Posterior vena cava (tissue), 2 donors: ENCODE results near the gene LY86. TPM values are rescaled to one million over a fixed set of nuclear protein-coding genes. Genes with fewer than 3 reads are reported as not detected.
"Not testable (repeated sequence)": the region's sequence is repeated elsewhere in the genome, so short reads cannot be mapped to it uniquely, and the experiment has no call there.

Experiments
- DNase-seq: peaks from one replicate; pipeline ENCODE4 v3.0.0-alpha.2; 2020; ENCODE audit warnings: low spot score
- intact Hi-C, 2 donors: fragments of 100-400 bp; cut with DNase I; formaldehyde crosslinking; loops; one replicate each; pipeline versions ENCODE4 v1.14.1 to v1.14.2; 2022 to 2023
- total RNA-seq, 2 donors: library from RNA; stranded (reverse); fragmentation: NEBNext Ultra II Directional; extraction: Animal tissue kit (Norgen Biotek cat#: 25700); gene quantifications; one replicate each; pipeline ENCODE4 v1.2.1, GENCODE V29; 2021
- donor health status: DM: yes; HTN: yes; CAD: no.
- donor health status: DM: yes; HTN: yes; CAD: no.

The LY86 gene
- total RNA-seq, 2 donors from 2014 or later, result 1.5 to 7.4 TPM

DNA sequence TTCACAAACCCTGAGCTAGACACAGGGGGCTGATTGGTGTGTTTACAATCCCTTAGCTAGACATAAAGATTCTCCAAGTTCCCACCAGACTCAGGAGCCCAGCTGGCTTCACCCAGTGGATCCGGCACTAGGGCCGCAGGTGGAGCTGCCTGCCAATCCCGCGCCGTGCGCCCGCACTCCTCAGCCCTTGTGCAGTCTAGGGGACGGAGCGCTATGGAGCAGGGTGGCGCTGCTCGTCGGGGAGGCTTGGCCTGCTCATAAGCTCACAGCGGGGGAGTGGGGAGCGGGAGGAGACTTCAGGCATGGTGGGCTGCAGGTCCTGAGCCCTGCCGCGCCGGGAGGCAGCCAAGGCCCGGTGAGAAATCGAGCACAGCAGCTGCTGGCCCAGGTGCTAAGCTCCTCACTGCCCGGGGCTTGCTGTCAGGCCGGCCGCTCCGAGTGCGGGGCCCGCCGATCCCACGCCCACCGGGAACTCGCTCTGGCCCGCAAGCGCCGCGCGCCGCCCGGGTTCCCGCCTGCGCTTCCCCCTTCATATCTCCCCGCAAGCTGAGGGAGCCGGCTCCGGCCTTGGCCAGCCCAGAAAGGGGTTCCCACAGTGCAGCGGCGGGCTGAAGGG lies 24.7 kb downstream of the LY86 start:
- intact Hi-C loops, result loop anchor here in 1 of 2 donors (5.0 kb wide), 1 partner anchor 61 kb away; no protein-coding TSS in a partner anchor
- DNase-seq, result not testable (repeated sequence)

DNA sequence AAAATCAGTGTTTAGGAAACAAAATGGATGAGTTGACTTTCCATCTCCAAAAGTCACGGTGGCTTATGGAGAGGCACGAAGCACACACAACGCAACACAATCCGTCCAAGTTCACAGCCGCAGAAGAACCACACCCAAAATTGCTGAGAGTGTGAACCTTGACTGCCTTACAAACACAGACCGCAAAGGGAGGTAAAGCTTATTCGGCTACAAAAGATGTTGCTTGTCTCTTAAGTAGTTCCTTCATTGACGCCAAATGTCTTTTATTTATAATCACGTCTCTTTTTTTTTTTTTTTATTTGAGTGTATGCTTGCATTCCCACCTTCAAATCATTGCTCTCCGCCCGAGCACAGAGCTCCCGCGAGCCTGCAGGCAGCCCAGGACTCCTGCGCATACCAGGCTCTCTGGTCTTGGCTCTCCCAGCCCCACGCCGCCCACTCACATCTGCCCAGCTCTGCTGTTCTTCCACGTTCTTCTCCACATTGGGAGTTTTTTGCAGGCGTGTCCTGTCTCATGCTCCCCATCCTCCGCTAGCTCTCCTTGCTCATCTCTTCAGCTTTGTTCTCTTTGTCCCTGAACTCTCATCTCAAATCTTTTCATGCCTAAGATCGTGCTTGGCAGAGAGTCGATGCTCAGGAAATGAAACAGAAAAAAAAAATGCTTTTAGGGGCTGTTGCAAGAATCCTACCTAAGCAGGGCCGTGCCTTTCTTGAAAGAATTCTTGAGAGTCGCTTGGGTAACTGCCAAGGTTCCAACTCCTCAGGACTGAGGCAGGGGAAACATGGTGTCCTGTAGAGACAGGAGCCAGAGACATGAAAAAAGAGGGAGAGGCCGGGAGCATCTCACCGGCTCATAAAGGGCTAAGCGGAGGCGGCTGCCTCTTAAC lies 25.8 kb downstream of the LY86 start:
- no peak for DNase-seq
- intact Hi-C loops, result loop anchor here in 1 of 2 donors (5.0 kb wide), 1 partner anchor 62 kb away; no protein-coding TSS in a partner anchor

DNA sequence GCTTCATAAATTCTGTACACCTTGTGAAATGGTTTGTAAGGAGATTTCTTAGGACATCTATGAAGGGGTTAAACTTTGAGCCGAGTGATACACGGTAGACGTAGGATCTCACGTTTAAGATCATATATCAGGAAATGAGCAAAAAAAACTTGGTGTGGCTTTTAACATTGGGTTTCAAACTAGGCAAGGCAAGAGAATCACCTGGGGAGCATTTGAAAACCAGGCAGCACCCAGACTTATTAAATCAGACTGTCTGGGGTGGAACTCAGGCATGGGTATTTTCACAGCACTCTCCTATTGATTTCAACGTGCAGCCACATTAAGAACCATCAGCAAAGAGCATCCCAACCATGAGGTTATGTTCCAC lies 26.4 kb downstream of the LY86 start:
- no peak for DNase-seq
- intact Hi-C loops, result loop anchor here in 1 of 2 donors (5.0 kb wide), 1 partner anchor 63 kb away; no protein-coding TSS in a partner anchor

DNA sequence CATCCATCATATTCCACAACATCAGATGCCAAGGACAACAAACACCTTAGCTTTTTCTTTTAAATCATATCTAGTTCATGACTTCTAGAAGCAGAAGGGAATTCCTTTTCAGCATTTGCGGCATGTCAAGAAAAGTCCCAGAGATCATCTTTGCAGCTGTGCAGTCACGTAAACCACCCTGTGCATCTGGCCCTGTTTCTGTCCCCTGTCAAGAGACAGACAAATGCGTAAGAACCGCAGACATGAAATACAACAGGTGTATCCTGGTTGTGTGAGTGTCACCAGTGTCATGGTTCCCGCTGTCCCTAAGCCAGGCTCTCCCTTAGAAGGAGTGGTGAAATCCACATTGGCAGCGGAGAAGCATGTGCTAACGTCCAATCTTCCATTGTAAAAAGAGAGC lies 28.1 kb downstream of the LY86 start:
- intact Hi-C loops, result no loop called here
- DNase-seq, result no peak

DNA sequence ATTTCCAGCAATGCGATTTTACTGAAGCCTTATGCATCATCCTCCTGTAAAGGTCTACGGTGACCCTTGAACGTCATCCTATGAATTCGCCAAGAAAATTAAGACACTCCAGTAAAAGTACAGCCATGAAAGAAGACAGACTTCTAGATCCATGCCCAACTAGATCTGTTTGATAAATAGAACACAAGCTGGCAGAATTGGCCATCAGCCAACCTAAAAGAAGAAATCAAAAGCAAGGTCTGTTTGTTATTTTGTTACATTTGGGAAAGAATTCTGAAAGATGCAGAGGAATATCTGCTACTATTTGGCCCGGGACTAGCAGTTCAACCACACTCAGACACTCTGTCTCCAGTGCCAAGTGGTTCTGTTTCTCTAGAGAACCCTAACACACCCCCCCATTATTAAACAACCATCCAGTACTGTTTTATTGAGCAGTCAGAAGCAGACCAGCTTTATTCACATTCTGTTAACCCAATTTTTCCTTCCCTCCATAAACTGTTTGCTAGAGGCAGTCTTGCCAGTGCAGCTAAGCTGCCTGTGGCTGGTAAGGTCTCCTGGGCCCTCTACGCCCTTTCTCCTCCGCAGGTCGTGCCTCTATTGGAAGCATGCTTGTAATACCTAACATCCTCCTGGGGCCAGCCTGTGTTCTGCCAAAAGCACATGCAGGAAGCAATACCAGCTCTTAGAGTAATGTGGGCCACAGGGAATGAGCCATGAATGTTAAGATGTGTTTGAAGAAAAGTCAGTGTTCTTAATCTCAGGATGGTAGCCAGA lies 30.7 kb downstream of the LY86 start:
- intact Hi-C loops, result no loop called here
- no peak for DNase-seq

GRCh38 chr6:6620766-6621425 lies 32.4 kb downstream of the LY86 start:
- intact Hi-C loops, result no loop called here
- no peak for DNase-seq

- intact Hi-C loops, result no loop called here
- no peak for DNase-seq
Observed at GRCh38 chr6:6622501-6622900, 34.0 kb downstream of the LY86 start.

GRCh38 chr6:6623553-6623952 lies 35.0 kb downstream of the LY86 start:
- intact Hi-C loops, result no loop called here
- DNase-seq, result no peak

DNA sequence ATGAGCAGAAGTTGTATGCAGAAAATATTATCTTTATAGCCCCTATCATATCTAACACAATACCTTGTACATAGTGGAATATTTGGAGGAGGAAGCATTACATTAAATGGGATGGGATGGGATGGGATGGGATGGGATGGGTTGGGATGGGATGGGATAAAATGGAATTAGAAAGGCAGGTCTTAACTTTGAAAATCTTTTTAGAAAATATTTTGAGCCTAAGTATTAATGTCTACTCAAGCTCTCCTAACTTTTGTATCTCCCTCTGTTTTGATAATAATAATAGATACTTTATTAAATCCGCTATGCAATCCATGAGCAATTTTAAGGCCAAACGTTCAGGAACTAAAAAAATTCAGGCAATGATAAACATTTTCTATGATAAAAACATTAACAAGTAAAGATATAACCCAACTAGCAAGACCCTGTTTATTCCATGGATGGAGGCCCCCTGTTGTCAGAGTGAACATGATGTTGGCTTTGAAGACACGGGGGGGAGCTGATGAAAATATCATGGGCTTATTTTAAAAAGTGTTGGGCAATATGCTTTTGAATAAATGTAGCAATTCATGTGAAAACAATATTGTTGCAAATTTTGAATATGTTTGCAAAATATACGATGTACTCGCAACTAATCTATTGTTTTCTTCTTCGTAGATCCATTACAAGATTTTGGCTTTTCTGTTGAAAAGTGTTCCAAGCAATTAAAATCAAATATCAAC lies 35.9 kb downstream of the LY86 start:
- DNase-seq, result no peak
- intact Hi-C loops, result no loop called here

- intact Hi-C loops, result no loop called here
- no peak for DNase-seq
Observed at GRCh38 chr6:6626187-6626586, 37.7 kb downstream of the LY86 start.

- intact Hi-C loops, result no loop called here
- DNase-seq, result no peak
Observed at GRCh38 chr6:6629402-6629801, 40.9 kb downstream of the LY86 start.

GRCh38 chr6:6631053-6631452 lies 42.5 kb downstream of the LY86 start:
- intact Hi-C loops, result no loop called here
- no peak for DNase-seq

DNA sequence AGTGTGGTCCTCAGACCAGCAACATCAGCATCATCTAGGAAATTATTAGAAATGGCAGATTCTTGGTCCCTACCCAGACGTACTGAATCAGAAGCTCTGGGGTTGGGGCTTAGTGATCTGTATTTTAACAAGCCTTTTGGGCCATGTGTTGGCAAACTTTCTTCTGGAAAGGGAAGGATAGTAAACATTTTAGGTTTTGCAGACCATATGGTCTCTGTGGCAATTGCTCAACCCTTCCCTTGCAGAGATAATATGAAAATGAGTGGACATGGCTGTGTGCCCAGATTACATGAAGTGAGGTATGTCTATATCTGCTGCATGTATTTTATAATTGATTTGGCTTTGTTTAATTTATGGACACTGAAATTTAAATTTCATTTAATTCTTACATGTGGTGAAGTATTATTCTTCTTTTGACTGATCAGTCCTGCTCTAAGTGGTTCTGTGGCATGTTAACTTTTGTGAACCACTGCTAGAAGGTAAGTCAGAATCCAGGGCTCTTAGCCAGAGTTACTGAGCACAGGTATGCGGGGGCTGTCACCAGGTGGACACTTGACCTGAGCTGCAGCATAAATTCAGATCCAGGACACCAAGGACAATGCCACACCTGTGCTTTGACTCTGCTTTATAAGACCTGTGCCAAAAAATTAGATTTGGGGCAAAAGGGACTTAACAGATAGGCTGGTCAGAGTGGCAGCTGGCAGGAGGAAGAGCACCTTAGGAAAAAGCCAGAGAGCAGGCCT lies 43.2 kb downstream of the LY86 start:
- intact Hi-C loops, result no loop called here
- no peak for DNase-seq

GRCh38 chr6:6633898-6634734 lies 45.6 kb downstream of the LY86 start:
- intact Hi-C loops, result no loop called here
- DNase-seq, result no peak

DNA sequence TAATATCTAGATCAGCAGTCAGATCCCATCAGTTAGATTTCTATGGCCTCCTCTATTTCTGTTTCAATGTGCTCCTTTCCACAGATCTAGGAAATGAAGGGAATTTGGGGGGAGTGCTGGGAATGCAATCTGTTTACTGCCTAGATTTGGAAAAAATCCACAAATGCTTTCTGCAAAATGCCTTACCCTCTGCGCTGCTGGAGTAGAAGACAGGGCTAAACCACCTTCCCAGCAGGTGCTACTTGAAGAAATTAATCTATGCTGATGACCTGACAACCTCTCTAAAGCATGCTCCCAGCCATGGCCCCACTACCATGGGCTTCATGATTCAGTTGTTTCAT lies 46.2 kb downstream of the LY86 start:
- DNase-seq, result no peak
- intact Hi-C loops, result no loop called here

GRCh38 chr6:6635291-6635690 lies 46.8 kb downstream of the LY86 start:
- intact Hi-C loops, result no loop called here
- DNase-seq, result no peak

- no peak for DNase-seq
- intact Hi-C loops, result no loop called here
Observed at GRCh38 chr6:6635869-6636268, 47.3 kb downstream of the LY86 start.

- intact Hi-C loops, result no loop called here
Observed at GRCh38 chr6:6639572-6639971, 51.1 kb downstream of the LY86 start.

More at GRCh38 chr6:6639572-6639971, 51.1 kb downstream of the LY86 start:
- no peak for DNase-seq
